ENCODE results near the gene AUH. TPM values are rescaled to one million over a fixed set of nuclear protein-coding genes. Genes with fewer than 3 reads are reported as not detected.

Gene AUH
- total and polyA plus RNA-seq, 7 donors, result 9.9 to 20.6 (median 14.1) TPM

- Histone ChIP-seq H3K36me3 (ENCODE audit: insufficient read depth in 1 of 2, low read depth in 1 of 2) (peaks cover 9 to 23% of the 10 kb centered on the region in 2 donors), H3K4me1 (peaks cover 8% of the 10 kb centered on the region), H3K27me3 (ENCODE audit: insufficient read depth in 3 of 3, low read length in 2 of 3) (no peaks in the 10 kb centered on the region), H3K4me3 (no peak overlapping the region), H3K27ac (no peak overlapping the region), H3K9me3 (no peaks in the 10 kb centered on the region)
- DNase-seq, result no peak
- intact Hi-C loops (cut with DNase I), result loop anchor here in 1 of 2 donors (10.0 kb wide), 1 partner anchor 427 kb away; no protein-coding TSS in a partner anchor
- no peak for TF ChIP-seq CTCF (IDR thresholded peaks at IDR 0.05)
- ATAC-seq, result peak in 3 of 4 donors; percentile 53 to 75 (median 56)
- 77 to 93% (median 89%) methylated on average over 3 of the region's 3 CpGs for WGBS, 3 donors
Measured at GRCh38 chr9:91341258-91341746, 20.4 kb downstream of the AUH start.

GRCh38 chr9:91340395-91340967 is 21.2 kb downstream of the AUH start:
- no peak for TF ChIP-seq CTCF (IDR thresholded peaks at IDR 0.05)
- H3K9me3 ChIP-seq, result no peaks in the 10 kb centered on the region
- H3K27me3 ChIP-seq (ENCODE audit: insufficient read depth in 3 of 3, low read length in 2 of 3), result no peaks in the 10 kb centered on the region
- peaks cover 8% of the 10 kb centered on the region for H3K4me1 ChIP-seq
- H3K4me3 ChIP-seq, result no peak overlapping the region
- no peak overlapping the region for H3K27ac ChIP-seq
- DNase-seq (no peak), ATAC-seq (no peak)
- peaks cover 9 to 23% of the 10 kb centered on the region in 2 donors for H3K36me3 ChIP-seq (ENCODE audit: insufficient read depth in 1 of 2, low read depth in 1 of 2)
- intact Hi-C loops (cut with DNase I), result loop anchor here in 1 of 2 donors (10.0 kb wide), 1 partner anchor 426 kb away; no protein-coding TSS in a partner anchor
- 91 to 100% (median 97%) methylated on average over 1 of the region's 1 CpG for WGBS, 3 donors

GRCh38 chr9:91338681-91339080 is 23.0 kb downstream of the AUH start:
- TF ChIP-seq CTCF (IDR thresholded peaks at IDR 0.05), result no peak
- peaks cover 9 to 23% of the 10 kb centered on the region in 2 donors for H3K36me3 ChIP-seq (ENCODE audit: insufficient read depth in 1 of 2, low read depth in 1 of 2)
- no peaks in the 10 kb centered on the region for H3K27me3 ChIP-seq (ENCODE audit: insufficient read depth in 3 of 3, low read length in 2 of 3)
- intact Hi-C loops (cut with DNase I), result loop anchor here in 1 of 2 donors (10.0 kb wide), 1 partner anchor 64 kb away; no protein-coding TSS in a partner anchor
- no peak overlapping the region for H3K27ac ChIP-seq
- H3K4me1 ChIP-seq, result peaks cover 8% of the 10 kb centered on the region
- H3K9me3 ChIP-seq, result no peaks in the 10 kb centered on the region
- DNase-seq (no peak), ATAC-seq (no peak)
- H3K4me3 ChIP-seq, result no peak overlapping the region

GRCh38 chr9:91336786-91337185 is 24.9 kb downstream of the AUH start:
- DNase-seq, result no peak
- Histone ChIP-seq H3K36me3 (ENCODE audit: insufficient read depth in 1 of 2, low read depth in 1 of 2) (peaks cover 4 to 15% of the 10 kb centered on the region in 2 donors), H3K4me1 (peaks cover 8% of the 10 kb centered on the region), H3K4me3 (no peak overlapping the region), H3K27ac (no peak overlapping the region), H3K27me3 (ENCODE audit: insufficient read depth in 3 of 3, low read length in 2 of 3) (no peaks in the 10 kb centered on the region), H3K9me3 (no peaks in the 10 kb centered on the region)
- intact Hi-C loops (cut with DNase I), result loop anchor here in 1 of 2 donors (10.0 kb wide), 1 partner anchor 62 kb away; no protein-coding TSS in a partner anchor
- no peak for ATAC-seq
- 93 to 96% (median 94%) methylated on average over 1 of the region's 1 CpG for WGBS, 3 donors
- no peak for TF ChIP-seq CTCF (IDR thresholded peaks at IDR 0.05)

Measured in psoas muscle (tissue), 8 donors.